ENCODE results near the gene ECSIT.
"Not testable (repeated sequence)": the region's sequence is repeated elsewhere in the genome, so short reads cannot be mapped to it uniquely, and the experiment has no call there.

The ECSIT gene, protein sequence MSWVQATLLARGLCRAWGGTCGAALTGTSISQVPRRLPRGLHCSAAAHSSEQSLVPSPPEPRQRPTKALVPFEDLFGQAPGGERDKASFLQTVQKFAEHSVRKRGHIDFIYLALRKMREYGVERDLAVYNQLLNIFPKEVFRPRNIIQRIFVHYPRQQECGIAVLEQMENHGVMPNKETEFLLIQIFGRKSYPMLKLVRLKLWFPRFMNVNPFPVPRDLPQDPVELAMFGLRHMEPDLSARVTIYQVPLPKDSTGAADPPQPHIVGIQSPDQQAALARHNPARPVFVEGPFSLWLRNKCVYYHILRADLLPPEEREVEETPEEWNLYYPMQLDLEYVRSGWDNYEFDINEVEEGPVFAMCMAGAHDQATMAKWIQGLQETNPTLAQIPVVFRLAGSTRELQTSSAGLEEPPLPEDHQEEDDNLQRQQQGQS

GRCh38 chr19:11528551-11529341 is at the start of gene ECSIT:
TSS of gene ECSIT (minus strand) at chr19:11529134. CDS start at chr19:11519170, 9,964 bp downstream.
- peak; percentile 93 for DNase-seq

- no peak for DNase-seq
These were observed 48.7 kb upstream of the ECSIT start, which contains the start of gene ACP5 for GRCh38 chr19:11577451-11578257. TSS of gene ACP5 (minus strand) at chr19:11577645. CDS start at chr19:11577317, 328 bp downstream.

DNA sequence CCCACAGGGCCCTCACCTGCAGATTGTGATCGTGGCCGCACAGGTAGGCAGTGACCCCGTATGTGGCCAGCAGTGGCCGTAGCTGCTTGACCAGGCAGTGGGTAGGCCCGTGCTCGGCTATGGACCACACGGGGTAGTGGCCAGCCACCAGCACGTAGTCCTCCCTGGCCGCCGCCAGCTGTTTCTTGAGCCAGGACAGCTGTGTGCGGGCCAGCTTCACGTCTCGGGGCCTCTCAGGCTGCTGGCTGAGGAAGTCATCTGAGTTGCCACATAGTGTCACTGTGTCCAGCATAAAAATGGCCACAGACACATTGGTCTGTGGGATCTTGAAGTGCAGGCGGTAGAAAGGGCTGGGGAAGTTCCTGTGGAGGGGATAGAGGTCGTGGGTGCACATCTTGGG is 47.3 kb upstream of the ECSIT start:
- DNase-seq = no peak

- DNase-seq = no peak
These were observed 45.8 kb upstream of the ECSIT start for GRCh38 chr19:11574689-11575088.

DNA sequence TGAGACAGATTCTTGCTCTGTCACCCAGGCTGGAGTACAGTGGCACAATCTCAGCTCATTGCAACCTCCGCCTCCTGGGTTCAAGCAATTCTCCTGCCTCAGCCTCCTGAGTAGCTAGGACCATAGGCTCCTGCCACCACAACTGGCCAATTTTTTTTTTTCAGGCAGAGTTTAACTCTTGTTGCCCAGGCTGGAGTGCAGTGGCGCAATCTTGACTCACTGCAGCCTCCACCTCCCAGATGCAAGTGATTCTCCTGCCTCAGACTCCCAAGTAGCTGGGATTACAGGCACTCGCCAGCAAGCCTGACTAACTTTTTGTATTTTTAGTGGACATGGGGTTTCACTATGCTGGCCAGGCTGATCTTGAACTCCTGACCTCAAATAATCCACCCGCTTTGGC is 44.8 kb upstream of the ECSIT start:
- not testable (repeated sequence) for DNase-seq

DNA sequence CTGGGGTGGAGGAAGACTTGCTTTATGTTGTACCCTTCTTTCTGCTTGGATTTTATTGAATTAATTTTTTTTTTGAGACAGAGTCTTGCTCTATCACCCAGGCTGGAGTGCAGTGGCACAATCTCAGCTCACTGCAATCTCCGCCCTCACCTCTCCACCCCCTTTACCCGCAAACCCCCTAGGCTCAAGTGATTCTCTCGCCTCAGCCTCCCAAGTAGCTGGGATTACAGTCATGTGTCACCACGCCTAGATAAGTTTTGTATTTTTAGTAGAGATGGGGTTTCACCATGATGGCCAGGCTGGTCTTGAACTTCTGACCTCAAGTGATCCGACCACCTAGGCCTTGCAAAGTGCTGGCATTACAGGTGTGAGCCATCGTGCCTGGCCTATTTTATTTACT is 44.4 kb upstream of the ECSIT start:
- not testable (repeated sequence) for DNase-seq

GRCh38 chr19:11570039-11570462 is 41.1 kb upstream of the ECSIT start:
- no peak for DNase-seq

- DNase-seq = no peak
These were observed 37.2 kb upstream of the ECSIT start for GRCh38 chr19:11566164-11566563.

GRCh38 chr19:11565649-11565980 is 36.7 kb upstream of the ECSIT start:
- not testable (repeated sequence) for DNase-seq

GRCh38 chr19:11564082-11564807 is 35.3 kb upstream of the ECSIT start:
- DNase-seq = not testable (repeated sequence)

GRCh38 chr19:11563532-11563931 is 34.6 kb upstream of the ECSIT start:
- no peak for DNase-seq

- peak; percentile 31 for DNase-seq
These were observed 31.6 kb upstream of the ECSIT start for GRCh38 chr19:11560404-11561051.

- peak; percentile 84 for DNase-seq
These were observed 30.2 kb upstream of the ECSIT start, which contains the start of gene ELOF1 for GRCh38 chr19:11558881-11559828. TSS of gene ELOF1 (minus strand) at chr19:11559230. CDS start at chr19:11554347, 4,883 bp downstream.

- DNase-seq = no peak
These were observed 27.9 kb upstream of the ECSIT start for GRCh38 chr19:11556634-11557420.

DNA sequence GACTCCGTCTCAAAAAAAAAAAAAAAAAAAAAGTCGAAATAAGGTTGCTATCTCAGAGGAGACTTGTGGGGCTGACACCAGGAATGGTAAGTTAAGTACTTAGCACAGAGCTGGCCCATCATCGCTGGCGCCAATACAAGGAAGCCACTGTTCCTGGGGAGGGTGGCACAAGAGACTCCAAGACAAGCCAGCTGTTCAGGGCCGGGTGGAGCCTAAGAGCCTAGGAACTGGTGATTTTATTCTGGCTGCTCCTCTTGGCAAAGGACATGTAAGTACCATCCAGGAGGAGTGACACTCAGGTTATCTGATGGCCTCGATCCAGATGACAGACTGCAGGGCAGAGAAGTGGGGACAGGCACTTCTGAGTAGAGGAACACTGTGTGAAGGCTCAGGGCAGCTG is 26.3 kb upstream of the ECSIT start:
- peak; percentile 28 for DNase-seq

GRCh38 chr19:11554160-11554559 is 25.2 kb upstream of the ECSIT start:
- DNase-seq = no peak

GRCh38 chr19:11552666-11553372 is 23.9 kb upstream of the ECSIT start:
- DNase-seq = no peak

- no peak for DNase-seq
These were observed 22.8 kb upstream of the ECSIT start for GRCh38 chr19:11551603-11552235.

All from NCI-H2029 treated with DMSO at 0.1 percent for 48 hours (cell line).